AG09319 (cell line): ENCODE measurements around the gene TVP23A.

ENCODE experiments used
- DNase-seq: peaks from one replicate; pipeline ENCODE4 v3.0.0-alpha.2; 2010; ENCODE audit warnings: low read depth; ENCODE audit errors: extremely low read depth
- TF ChIP-seq, protein P1 (sequence below): IDR thresholded peaks from 2 replicates; pipeline ENCODE4 v1.5.1; 2011; ENCODE audit warnings: low read depth, mild to moderate bottlenecking, inconsistent platforms, low read length, moderate library complexity

Gene TVP23A

DNA sequence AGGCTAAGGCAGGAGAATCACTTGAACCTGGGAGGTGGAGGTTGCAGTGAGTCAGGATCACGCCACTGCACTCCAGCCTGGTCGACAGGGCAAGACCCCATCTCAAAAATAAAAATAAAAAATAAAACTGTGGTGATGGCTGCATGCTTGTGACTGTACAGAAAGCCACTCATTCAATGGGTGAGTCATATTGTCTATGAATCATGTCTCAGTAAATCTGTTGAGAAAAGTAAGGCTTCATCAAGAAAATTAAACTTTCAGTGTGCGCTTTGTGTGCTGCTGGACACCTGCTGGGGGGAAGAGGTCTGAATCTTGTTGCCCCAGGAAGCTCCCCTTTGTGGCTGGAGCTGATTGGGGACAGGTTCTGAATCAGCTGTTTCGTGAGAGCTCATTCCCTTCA is 63.7 kb downstream of the TVP23A start:
- DNase-seq, result no peak

DNA sequence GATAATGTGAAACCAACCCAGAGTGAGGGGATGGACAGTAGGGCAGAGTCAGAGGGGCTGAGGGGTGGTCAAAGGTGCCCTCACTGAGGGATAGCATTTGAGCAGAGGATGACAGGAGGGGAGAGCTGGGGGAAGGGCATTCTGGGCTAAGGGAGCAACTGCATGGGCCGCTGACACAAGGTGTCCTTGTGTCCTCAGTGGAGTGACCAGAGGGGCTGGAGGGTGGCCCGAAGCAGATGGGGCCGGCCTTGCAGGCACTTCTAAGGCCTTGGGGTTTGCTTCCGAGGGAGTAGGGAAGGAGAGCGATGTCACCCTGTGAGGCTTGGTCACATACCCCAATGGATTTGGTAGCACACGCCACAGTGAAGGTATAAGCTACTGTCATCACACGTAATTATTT is 64.9 kb downstream of the TVP23A start:
- TF ChIP-seq, protein P1, sequence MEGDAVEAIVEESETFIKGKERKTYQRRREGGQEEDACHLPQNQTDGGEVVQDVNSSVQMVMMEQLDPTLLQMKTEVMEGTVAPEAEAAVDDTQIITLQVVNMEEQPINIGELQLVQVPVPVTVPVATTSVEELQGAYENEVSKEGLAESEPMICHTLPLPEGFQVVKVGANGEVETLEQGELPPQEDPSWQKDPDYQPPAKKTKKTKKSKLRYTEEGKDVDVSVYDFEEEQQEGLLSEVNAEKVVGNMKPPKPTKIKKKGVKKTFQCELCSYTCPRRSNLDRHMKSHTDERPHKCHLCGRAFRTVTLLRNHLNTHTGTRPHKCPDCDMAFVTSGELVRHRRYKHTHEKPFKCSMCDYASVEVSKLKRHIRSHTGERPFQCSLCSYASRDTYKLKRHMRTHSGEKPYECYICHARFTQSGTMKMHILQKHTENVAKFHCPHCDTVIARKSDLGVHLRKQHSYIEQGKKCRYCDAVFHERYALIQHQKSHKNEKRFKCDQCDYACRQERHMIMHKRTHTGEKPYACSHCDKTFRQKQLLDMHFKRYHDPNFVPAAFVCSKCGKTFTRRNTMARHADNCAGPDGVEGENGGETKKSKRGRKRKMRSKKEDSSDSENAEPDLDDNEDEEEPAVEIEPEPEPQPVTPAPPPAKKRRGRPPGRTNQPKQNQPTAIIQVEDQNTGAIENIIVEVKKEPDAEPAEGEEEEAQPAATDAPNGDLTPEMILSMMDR, result no peak

More for the DNA sequence above, 63.7 kb downstream of the TVP23A start:
- TF ChIP-seq, protein P1, result no peak

DNA sequence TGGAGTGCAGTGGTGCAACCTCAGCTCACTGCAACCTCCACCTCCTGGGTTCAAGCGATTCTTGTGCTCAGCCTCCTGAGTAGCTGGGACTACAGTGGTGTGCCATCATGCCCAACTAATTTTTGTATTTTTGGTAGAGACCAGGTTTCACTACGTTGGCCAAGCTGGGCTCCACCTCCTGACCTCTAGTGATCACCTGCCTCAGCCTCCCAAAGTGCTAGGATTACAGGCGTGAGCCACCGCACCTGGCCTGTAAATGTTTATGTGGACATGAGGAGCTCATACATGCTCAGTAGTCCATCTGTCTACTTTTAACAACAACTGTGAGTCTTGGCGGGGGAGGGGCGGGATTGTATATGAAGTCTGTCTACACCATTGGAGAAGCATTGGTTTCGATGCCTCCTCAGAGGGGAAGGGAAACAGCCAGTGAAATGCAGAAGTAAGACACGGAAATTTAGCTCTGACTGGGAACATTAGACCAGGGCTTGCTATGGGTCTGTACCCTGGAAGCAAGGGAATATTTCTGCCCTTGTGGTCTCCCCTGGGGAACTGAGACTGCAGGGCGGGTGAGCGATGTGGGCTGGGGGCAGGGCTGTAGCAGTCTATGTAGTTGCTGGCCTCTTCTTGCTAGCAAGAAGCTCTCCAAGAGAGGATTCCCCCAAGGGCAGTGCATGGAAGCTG is 65.6 kb downstream of the TVP23A start:
- DNase-seq, result no peak

More for the DNA sequence above, 64.9 kb downstream of the TVP23A start:
- DNase-seq, result no peak

DNA sequence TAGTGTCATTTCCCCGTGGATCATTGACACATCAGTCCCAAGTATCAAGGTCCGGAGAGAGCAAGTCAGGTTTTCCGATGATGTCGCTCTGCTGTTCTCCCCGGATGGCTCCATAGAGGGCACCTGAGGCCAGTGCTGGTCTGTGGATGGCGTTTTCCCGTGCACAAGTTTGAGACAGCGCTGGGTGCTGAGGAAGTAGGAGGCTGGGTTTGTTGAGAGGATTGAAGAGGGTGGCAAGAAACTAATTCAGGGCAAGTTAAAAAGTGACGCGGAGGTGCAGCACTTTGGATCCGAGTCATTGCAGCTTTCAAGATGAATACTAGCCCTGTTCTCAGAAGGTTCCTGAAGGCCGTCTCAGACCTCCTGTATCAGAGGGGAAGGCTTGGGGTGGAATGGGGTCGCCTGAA is 67.3 kb downstream of the TVP23A start:
- TF ChIP-seq, protein P1, result no peak
- no peak for DNase-seq

More for the DNA sequence above, 65.6 kb downstream of the TVP23A start:
- TF ChIP-seq, protein P1, result no peak

DNA sequence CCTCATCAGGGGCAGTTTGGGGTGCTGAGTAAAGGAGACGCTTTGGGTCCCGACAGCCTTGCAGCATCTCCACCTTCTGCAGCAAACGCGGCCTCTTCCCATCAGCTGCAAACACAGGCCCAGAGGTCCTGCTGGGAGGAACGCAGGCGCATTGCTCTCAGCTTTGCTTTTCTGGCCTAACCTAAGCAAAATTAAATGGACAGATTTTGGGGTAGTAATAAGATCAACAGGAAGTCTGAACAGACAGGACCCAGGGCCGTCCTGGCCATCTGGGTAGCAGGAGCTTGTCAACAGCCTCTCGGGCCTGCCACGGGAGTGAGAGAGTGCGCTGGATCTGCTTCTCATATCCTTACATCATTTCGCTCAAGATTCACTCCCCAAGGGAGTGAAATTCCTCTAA is 67.8 kb downstream of the TVP23A start:
- no peak for DNase-seq
- TF ChIP-seq, protein P1, result no peak

DNA sequence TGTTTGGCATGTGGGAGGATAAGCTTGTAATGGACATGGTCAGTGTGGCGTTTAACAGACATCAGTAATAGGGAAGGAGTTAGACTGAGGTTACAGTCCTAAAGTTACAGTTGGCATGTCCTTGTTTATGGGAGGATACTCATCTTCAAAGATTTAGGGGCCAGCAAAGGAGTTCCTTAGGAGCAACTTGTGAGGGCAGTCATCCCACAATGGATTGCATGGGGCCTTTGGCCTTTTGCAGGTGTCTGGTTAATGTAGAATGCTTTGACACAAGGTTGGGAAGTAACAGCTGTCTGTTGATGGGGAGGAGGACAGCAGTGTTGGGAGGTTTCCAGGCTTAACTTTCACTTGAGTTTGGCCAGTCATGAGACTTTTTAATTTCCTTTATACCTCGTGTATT is 72.8 kb downstream of the TVP23A start:
- DNase-seq, result no peak
- TF ChIP-seq, protein P1, result no peak

DNA sequence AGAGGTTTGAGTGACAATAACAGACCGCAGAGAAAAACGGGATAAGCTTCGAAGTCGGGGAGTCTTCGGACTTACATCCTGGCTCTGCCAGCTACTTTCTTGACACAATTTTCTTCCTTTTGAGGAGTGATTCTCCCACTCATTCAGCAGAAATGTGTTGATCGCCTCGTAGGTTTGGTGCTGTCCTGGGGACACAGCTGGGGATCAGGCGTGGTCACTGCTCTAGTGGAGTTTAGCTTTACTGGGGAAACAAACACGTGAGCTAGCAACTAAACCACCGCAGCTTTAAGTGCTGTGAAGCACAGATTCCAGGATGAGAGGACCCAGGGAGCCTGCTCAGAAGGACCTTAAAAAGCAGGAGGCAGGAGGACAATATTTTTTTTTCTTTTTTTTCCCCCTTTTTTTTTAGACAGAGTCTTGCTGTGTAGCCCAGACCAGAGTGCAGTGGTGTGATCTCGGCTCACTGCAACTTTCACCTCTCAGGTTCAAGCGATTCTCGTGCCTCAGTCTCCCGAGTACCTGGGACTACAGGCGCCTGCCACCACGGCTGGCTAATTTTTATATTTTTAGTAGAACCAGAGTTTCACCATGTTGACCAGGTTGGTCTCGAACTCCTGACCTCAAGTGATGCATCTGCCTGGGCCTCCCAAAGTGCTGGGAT is 74.1 kb downstream of the TVP23A start:
- DNase-seq, result no peak
- TF ChIP-seq, protein P1, result no peak
